Fibroblast of lung (primary cell): ENCODE results near the gene GDF7. TPM values are rescaled to one million over a fixed set of nuclear protein-coding genes. Genes with fewer than 3 reads are reported as not detected.

Source experiments
- DNase-seq, 2 donors: peaks; one replicate each; pipeline versions ENCODE4 v3.0.0 to v3.0.0-alpha.2; 2010; ENCODE audit warnings: low read depth in 2 of 2
- H2AFZ ChIP-seq: 2 replicates; pipeline ENCODE4 v1.5.1; 2012; ENCODE audit warnings: low read length, control low read depth, inconsistent platforms
- H3K27ac ChIP-seq: 2 replicates; pipeline ENCODE4 v1.5.1; 2011; ENCODE audit warnings: low read length, control low read depth; ENCODE audit not compliant: insufficient read depth
- H3K27me3 ChIP-seq: 2 replicates; pipeline ENCODE4 v1.5.1; 2011; ENCODE audit warnings: mild to moderate bottlenecking, low read length; ENCODE audit not compliant: control insufficient read depth, insufficient read depth
- H3K36me3 ChIP-seq: 2 replicates; pipeline ENCODE4 v1.5.1; 2011; ENCODE audit warnings: low read length; ENCODE audit not compliant: control insufficient read depth, insufficient read depth
- H3K4me1 ChIP-seq: 2 replicates; pipeline ENCODE4 v1.5.1; 2011; ENCODE audit warnings: low read length; ENCODE audit not compliant: control insufficient read depth, insufficient read depth; ENCODE audit errors: extremely low read depth
- H3K4me2 ChIP-seq: 2 replicates; pipeline ENCODE4 v1.5.1; 2011; ENCODE audit warnings: low read length, control low read depth; ENCODE audit not compliant: insufficient read depth; ENCODE audit errors: extremely low read depth
- H3K4me3 ChIP-seq, 4 experiments: fragments of 200-600 bp in 1 of 4; sonication (generic) in 1 of 4; replicated peaks in 1 of 4; 2 replicates each; pipeline ENCODE4 v1.5.1; 2011 to 2016; ENCODE audit warnings: low read length in 4 of 4, low read depth in 3 of 4, mild to moderate bottlenecking in 3 of 4, control low read depth in 2 of 4, inconsistent platforms in 1 of 4, mixed read lengths in 1 of 4; ENCODE audit not compliant: insufficient read depth in 1 of 4; ENCODE audit errors: control extremely low read depth in 1 of 4
- H3K79me2 ChIP-seq: 2 replicates; pipeline ENCODE4 v1.5.1; 2012; ENCODE audit warnings: mild to moderate bottlenecking, low read length, inconsistent platforms; ENCODE audit not compliant: control insufficient read depth, insufficient read depth
- H3K9ac ChIP-seq: 2 replicates; pipeline ENCODE4 v1.5.1; 2011; ENCODE audit warnings: mild to moderate bottlenecking, low read length, control low read depth; ENCODE audit not compliant: insufficient read depth
- H3K9me3 ChIP-seq: 2 replicates; pipeline ENCODE4 v1.5.1; 2012; ENCODE audit warnings: low read depth, low read length; ENCODE audit not compliant: control insufficient read depth, insufficient read depth
- H4K20me1 ChIP-seq: 2 replicates; pipeline ENCODE4 v1.5.1; 2011; ENCODE audit warnings: low read length; ENCODE audit not compliant: control insufficient read depth, insufficient read depth; ENCODE audit errors: extremely low read depth
- CTCF ChIP-seq, 2 donors: IDR thresholded peaks in 1 of 2; conservative IDR thresholded peaks in 1 of 2; 1 replicate in 1 of 2; 2 replicates in 1 of 2; pipeline ENCODE4 v1.5.1; 2011 to 2012; ENCODE audit warnings: low read length in 2 of 2, control low read depth in 1 of 2, inconsistent platforms in 1 of 2, low read depth in 1 of 2, mild to moderate bottlenecking in 1 of 2
- EZH2 ChIP-seq: IDR thresholded peaks from 2 replicates; pipeline ENCODE4 v1.5.1; 2012; ENCODE audit warnings: low read length, control low read depth, mild to moderate bottlenecking; ENCODE audit errors: missing control alignments
- polyA plus RNA-seq, 2 donors: library from polyadenylated mRNA; depleted of rRNA in 1 of 2; stranded (reverse) in 1 of 2; unstranded in 1 of 2; fragments of >200 nt; gene quantifications; 2 replicates each; pipeline ENCODE4 v1.2.1, GENCODE V29; 2011 to 2012; ENCODE audit warnings: missing spikeins in 1 of 2
- total RNA-seq: library from RNA; depleted of rRNA; stranded (reverse); fragments of >200 nt; gene quantifications from 2 replicates; pipeline ENCODE4 v1.2.1, GENCODE V29; 2014

GDF7 gene
- total and polyA plus RNA-seq, 2 donors (not counting 1 experiment from before 2014, with no cell fraction given) = 0.33 TPM; not detected in 1

- no peak overlapping the region for H3K9ac ChIP-seq
These were observed 32.1 kb downstream of the GDF7 start for GRCh38 chr2:20698916-20699613.

GRCh38 chr2:20702563-20702962 lies 35.6 kb downstream of the GDF7 start:
- DNase-seq = peak; percentile 47 to 69

More at GRCh38 chr2:20698916-20699613, 32.1 kb downstream of the GDF7 start:
- Histone ChIP-seq H3K4me3 (no peak overlapping the region), H3K9me3 (no peaks in the 10 kb centered on the region), H3K4me1 (peaks cover 3% of the 10 kb centered on the region), H3K36me3 (no peaks in the 10 kb centered on the region), H3K79me2 (no peaks in the 10 kb centered on the region), H3K27ac (no peak overlapping the region), H4K20me1 (no peaks in the 10 kb centered on the region), H3K27me3 (no peaks in the 10 kb centered on the region), H3K4me2 (no peak overlapping the region), H2AFZ (no peak overlapping the region)
- peak in 1 of 2 donors; percentile 18 for DNase-seq
- TF ChIP-seq EZH2 (no peak), CTCF (conservative IDR thresholded peaks at IDR 0.05 in 1 of 2, IDR thresholded peaks at IDR 0.05 in 1 of 2; ENCODE audit: low read depth in 1 of 2, low read length in 2 of 2) (no peak)

GRCh38 chr2:20704886-20705285 lies 37.9 kb downstream of the GDF7 start:
- no peak for DNase-seq

More at GRCh38 chr2:20702563-20702962, 35.6 kb downstream of the GDF7 start:
- Histone ChIP-seq H3K79me2 (no peaks in the 10 kb centered on the region), H3K9ac (no peak overlapping the region), H3K27me3 (no peaks in the 10 kb centered on the region), H4K20me1 (no peaks in the 10 kb centered on the region), H3K27ac (no peak overlapping the region), H3K9me3 (no peaks in the 10 kb centered on the region), H3K4me2 (peak overlapping the region; percentile 36), H2AFZ (no peak overlapping the region), H3K36me3 (no peaks in the 10 kb centered on the region), H3K4me1 (peaks cover 3% of the 10 kb centered on the region), H3K4me3 (no peak overlapping the region)
- TF ChIP-seq EZH2 = no peak
- TF ChIP-seq CTCF (conservative IDR thresholded peaks at IDR 0.05 in 1 of 2, IDR thresholded peaks at IDR 0.05 in 1 of 2; ENCODE audit: low read depth in 1 of 2, low read length in 2 of 2) = no peak

More at GRCh38 chr2:20704886-20705285, 37.9 kb downstream of the GDF7 start:
- Histone ChIP-seq H3K27me3 (no peaks in the 10 kb centered on the region), H3K9ac (no peak overlapping the region), H3K4me2 (no peak overlapping the region), H3K4me1 (peaks cover 3% of the 10 kb centered on the region), H3K36me3 (no peaks in the 10 kb centered on the region), H4K20me1 (no peaks in the 10 kb centered on the region), H3K9me3 (no peaks in the 10 kb centered on the region), H3K4me3 (no peak overlapping the region), H3K79me2 (no peaks in the 10 kb centered on the region), H2AFZ (no peak overlapping the region), H3K27ac (no peak overlapping the region)
- TF ChIP-seq EZH2 (no peak), CTCF (conservative IDR thresholded peaks at IDR 0.05 in 1 of 2, IDR thresholded peaks at IDR 0.05 in 1 of 2; ENCODE audit: low read depth in 1 of 2, low read length in 2 of 2) (no peak)
